ENCODE measurements around the gene BSG. TPM values are rescaled to one million over a fixed set of nuclear protein-coding genes. Genes with fewer than 3 reads are reported as not detected.

Gene BSG
- total RNA-seq: 1,000 to 10,000 TPM; 1,225 to 2,457 (median 1,705) TPM
- 1,000 to 10,000 TPM in 1 of 2 donors, 100 to 1,000 TPM in 1; 829 to 5,252 TPM for polyA plus RNA-seq
- long read RNA-seq, donor 1, partial matches to known transcripts: 196 of 1,607 reads
- long read RNA-seq, donor 1, other reads (novel, unspliced or antisense): 1,411 of 1,607 reads
- long read RNA-seq, donor 2, partial matches to known transcripts: 322 of 2,110 reads
- long read RNA-seq, donor 2, other reads (novel, unspliced or antisense): 1,788 of 2,110 reads
- long read RNA-seq, donor 3, partial matches to known transcripts: 139 of 2,080 reads
- long read RNA-seq, donor 3, other reads (novel, unspliced or antisense): 1,941 of 2,080 reads

GRCh38 chr19:572140-572742 lies at the start of gene BSG:
TSS of gene BSG (plus strand) at chr19:572596. CDS start at chr19:572635, 39 bp downstream.
- TF ChIP-seq CTCF (IDR thresholded peaks at IDR 0.05): no peak
- Histone ChIP-seq H3K4me1 (peaks cover 19 to 59% (median 51%) of the 10 kb centered on the region in 9 donors), H3K27ac (peak within 1 kb of the TSS; percentile 85 to 98 (median 96)), H3K36me3 (no peaks in the 10 kb centered on the region), H3K4me3 (peak within 1 kb of the TSS; percentile 74 to 100 (median 96)), H3K9me3 (no peaks in the 10 kb centered on the region), H3K27me3 (no peaks in the 10 kb centered on the region)
- peak; percentile 69 to 87 (median 83) for ATAC-seq
- peak; percentile 98 for DNase-seq
- WGBS, 2 donors: 0% methylated on average over 79 of the region's 79 CpGs
- intact Hi-C loops (cut with DNase I): loop anchor here in 4 of 10 donors (2.0 to 5.0 kb wide), 3 partner anchors 39 to 65 kb away; partner anchors contain the start of genes CDC34 (in 1 of the 4) and TPGS1 (in 1 of the 4)

- TF ChIP-seq CTCF (IDR thresholded peaks at IDR 0.05): no peak
- WGBS, 2 donors: 95 to 96% methylated on average over 12 of the region's 12 CpGs
Measured at GRCh38 chr19:522726-523125, 49.7 kb upstream of the BSG start.

GRCh38 chr19:524062-524674 lies 48.2 kb upstream of the BSG start:
- WGBS, 2 donors: 59 to 60% methylated on average over 29 of the region's 29 CpGs
- TF ChIP-seq CTCF (IDR thresholded peaks at IDR 0.05): no peak
- H3K27me3 ChIP-seq: peaks cover 0 to 11% (median 0%) of the 10 kb centered on the region in 7 donors
- H3K4me3 ChIP-seq: peak overlapping the region in 4 of 10 donors; percentile 1 to 12 (median 11)
- peaks cover 0 to 9% (median 0%) of the 10 kb centered on the region in 11 donors for H3K9me3 ChIP-seq
- DNase-seq: peak in 1 of 2 donors; percentile 53
- no peaks in the 10 kb centered on the region for H3K4me1 ChIP-seq
- no peak overlapping the region for H3K27ac ChIP-seq
- ATAC-seq: peak; percentile 18 to 58 (median 42)
- peaks cover 0 to 14% (median 0%) of the 10 kb centered on the region in 9 donors for H3K36me3 ChIP-seq
- intact Hi-C loops (cut with DNase I): no loop called here

More at GRCh38 chr19:522726-523125, 49.7 kb upstream of the BSG start:
- H3K27me3 ChIP-seq: peaks cover 0 to 9% (median 0%) of the 10 kb centered on the region in 7 donors
- H3K27ac ChIP-seq: no peak overlapping the region
- H3K9me3 ChIP-seq: peaks cover 0 to 9% (median 0%) of the 10 kb centered on the region in 11 donors
- no peaks in the 10 kb centered on the region for H3K4me1 ChIP-seq
- DNase-seq (no peak), ATAC-seq (no peak)
- H3K4me3 ChIP-seq: no peak overlapping the region
- H3K36me3 ChIP-seq: peaks cover 0 to 14% (median 0%) of the 10 kb centered on the region in 9 donors
- intact Hi-C loops (cut with DNase I): no loop called here

- Histone ChIP-seq H3K36me3 (peaks cover 0 to 6% (median 0%) of the 10 kb centered on the region in 9 donors), H3K9me3 (peaks cover 0 to 9% (median 0%) of the 10 kb centered on the region in 11 donors), H3K27ac (no peak overlapping the region), H3K4me3 (no peak overlapping the region), H3K4me1 (no peaks in the 10 kb centered on the region), H3K27me3 (peaks cover 0 to 11% (median 0%) of the 10 kb centered on the region in 7 donors)
- TF ChIP-seq CTCF (IDR thresholded peaks at IDR 0.05): no peak
- DNase-seq (no peak), ATAC-seq (no peak)
- WGBS, 2 donors: 66 to 73% methylated on average over 18 of the region's 18 CpGs
- intact Hi-C loops (cut with DNase I): no loop called here
Measured at GRCh38 chr19:525029-525428, 47.4 kb upstream of the BSG start.

Data from heart right ventricle (tissue), 16 donors.